Stimulated activated naive CD8-positive, alpha-beta T cell treated with anti-CD3 and anti-CD28 coated beads, Interleukin-15, Interleukin-2, amounts not matched to agents 100 U/mL and 50 U/mL, for 24 hours (primary cell): ENCODE measurements around the gene EBF4.
A peak's percentile ranks its signal among the peaks of the same experiment; 100 is the strongest.

Experiments
- ATAC-seq: fragments of 150-1000 bp; cut with Tn5 transposase; one replicate; pipeline ENCODE4 v1.10.0; 2021
- DNase-seq: peaks from one replicate; pipeline ENCODE4 v3.0.0; 2021

EBF4 gene

GRCh38 chr20:2700913-2701620 lies 8.5 kb downstream of the EBF4 start:
- DNase-seq (no peak), ATAC-seq (no peak)

DNA sequence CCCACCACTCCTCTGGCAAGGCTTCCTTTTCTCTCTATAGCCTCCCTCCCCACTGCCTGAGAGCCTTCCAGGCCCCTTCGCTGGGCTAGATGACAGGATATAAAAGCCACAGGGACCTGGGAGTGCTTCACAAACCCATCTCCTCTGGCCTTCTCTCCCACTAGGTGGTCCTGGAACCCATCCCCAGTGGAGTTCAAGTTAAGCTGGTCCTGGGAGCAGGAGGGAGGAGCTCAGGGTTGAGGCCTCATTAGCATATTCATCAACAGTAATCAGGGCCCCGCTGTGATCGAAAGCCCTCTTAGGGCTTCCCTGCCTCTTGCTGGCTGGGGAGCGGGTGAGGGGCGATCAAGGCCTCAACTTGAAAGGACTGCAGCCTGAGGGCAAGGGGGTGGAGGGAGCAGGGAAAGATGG lies 9.1 kb downstream of the EBF4 start:
- DNase-seq, result no peak
- no peak for ATAC-seq

GRCh38 chr20:2703716-2704475 lies 11.3 kb downstream of the EBF4 start:
- no peak for ATAC-seq
- no peak for DNase-seq

- ATAC-seq, result no peak
- no peak for DNase-seq
Measured at GRCh38 chr20:2705931-2706645, 13.5 kb downstream of the EBF4 start.

GRCh38 chr20:2706688-2707352 lies 14.2 kb downstream of the EBF4 start:
- DNase-seq (no peak), ATAC-seq (no peak)

GRCh38 chr20:2707353-2708072 lies 14.9 kb downstream of the EBF4 start:
- no peak for ATAC-seq
- DNase-seq, result no peak

DNA sequence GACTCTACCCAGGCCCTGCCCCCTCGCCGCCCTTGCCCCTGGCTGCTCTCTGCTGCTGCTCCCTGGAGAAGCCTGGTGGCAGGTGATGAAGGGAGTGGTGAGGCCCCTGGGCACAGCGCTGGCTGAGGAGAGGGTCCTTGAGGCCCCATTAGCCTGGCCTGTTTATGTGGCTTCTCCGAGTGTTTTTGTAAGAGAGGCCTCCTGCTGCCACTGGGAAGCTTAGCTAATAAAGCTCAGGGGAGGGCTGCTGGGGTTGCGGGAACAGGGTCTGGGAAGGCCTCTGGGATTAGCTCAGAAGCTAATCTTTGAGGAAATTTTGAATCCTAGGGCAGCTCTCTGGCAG lies 15.5 kb downstream of the EBF4 start:
- ATAC-seq (no peak), DNase-seq (no peak)

- DNase-seq, result no peak
- ATAC-seq, result no peak
Measured at GRCh38 chr20:2708665-2709064, 16.1 kb downstream of the EBF4 start.

GRCh38 chr20:2709205-2709981 lies 16.8 kb downstream of the EBF4 start:
- no peak for DNase-seq
- ATAC-seq, result no peak

GRCh38 chr20:2713285-2713684 lies 20.7 kb downstream of the EBF4 start:
- ATAC-seq (peak; percentile 77), DNase-seq (no peak)

- peak; percentile 73 for ATAC-seq
- peak; percentile 22 for DNase-seq
Measured at GRCh38 chr20:2729251-2729713, 36.7 kb downstream of the EBF4 start.

- no peak for ATAC-seq
Measured at GRCh38 chr20:2729791-2730190, 37.2 kb downstream of the EBF4 start.

DNA sequence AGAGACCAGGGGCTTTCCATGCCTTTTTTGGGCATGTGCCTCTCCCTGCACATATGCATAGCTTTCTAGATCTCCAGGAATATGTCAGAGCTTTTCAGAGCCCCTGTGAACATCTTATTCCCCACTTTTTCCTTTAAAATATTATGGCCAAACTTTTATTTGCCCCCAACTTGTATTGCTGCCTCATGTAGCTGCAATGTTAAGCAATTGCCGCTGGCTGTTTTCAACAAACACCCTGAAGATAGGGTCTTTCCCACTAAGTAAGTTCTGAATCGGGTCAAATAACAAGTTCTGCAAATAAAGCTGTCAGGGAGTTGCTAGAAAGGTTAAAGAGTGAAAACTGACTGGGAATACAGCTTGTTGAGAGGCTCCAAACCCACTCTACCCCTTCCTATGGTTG lies 42.3 kb downstream of the EBF4 start:
- ATAC-seq (no peak), DNase-seq (no peak)

More at GRCh38 chr20:2729791-2730190, 37.2 kb downstream of the EBF4 start:
- no peak for DNase-seq

DNA sequence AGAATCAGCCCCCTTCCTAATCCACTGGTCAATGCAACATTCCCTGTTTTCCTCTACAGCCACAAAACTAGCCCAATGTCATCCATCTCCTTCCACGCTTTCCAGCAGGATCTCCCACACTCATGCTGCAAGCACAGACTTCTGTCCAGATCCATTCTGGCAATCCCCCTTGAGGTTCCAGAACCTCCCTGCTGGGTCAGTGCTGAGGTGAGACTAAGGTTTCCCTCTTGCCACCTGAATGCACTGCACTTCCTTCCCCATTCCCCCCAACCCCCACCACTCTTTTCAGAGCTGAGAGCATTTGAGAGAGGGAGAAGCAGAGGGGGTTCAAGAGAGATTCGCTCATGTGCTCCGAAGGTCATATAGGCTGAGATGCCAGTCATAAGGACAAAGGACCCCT lies 43.9 kb downstream of the EBF4 start:
- DNase-seq (no peak), ATAC-seq (no peak)

DNA sequence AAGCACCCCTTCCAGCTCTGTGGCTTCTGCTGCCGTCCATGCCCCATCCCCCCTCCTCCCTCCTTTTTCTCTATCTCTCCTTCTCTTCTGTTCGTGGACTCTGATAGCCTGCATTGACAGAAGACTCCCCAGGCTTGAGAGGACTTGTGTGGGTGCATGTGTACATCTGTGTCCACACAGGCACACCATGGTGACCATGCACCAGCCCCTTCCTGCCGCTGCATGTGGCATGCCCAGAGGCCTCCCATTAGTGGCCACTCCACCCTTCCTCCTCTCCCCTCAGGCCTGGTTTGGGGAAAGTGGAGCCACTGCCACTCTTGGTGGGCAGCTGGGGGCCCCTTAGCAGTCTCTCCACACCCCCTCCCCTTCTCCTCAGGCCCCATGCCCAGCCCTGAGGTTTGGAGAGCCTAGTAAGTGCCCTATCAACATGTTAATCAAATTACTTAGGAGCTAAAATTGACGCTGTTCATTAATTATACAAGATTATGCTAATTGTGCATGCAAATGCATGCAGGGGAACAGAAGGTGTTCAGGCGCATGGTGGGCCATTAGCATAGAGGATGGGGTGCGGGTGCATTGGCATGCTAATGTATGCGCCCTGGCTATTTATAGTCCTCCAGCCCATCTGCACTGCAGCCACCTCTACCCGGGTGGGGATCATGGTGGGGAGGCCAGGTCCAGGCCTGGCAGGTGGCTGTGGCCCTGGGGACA lies 45.9 kb downstream of the EBF4 start:
- DNase-seq (no peak), ATAC-seq (no peak)

DNA sequence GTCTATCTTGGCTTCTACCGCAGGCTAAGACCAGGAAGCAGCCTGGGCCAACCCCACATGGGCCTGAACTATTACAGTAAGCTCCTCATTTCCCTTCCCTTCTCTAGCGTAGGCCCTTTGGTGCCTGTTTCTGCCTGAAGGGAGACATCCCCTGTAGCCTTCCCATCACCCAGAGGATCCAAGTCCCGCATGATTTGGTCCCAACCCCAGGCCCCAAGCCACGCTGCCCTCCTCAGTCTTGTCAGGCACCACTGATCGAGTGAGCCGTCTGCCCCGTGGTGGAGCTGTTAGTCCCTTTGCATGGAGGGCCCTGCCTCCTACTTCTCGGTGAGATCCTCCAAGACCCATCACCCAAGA lies 46.4 kb downstream of the EBF4 start:
- DNase-seq (no peak), ATAC-seq (no peak)

DNA sequence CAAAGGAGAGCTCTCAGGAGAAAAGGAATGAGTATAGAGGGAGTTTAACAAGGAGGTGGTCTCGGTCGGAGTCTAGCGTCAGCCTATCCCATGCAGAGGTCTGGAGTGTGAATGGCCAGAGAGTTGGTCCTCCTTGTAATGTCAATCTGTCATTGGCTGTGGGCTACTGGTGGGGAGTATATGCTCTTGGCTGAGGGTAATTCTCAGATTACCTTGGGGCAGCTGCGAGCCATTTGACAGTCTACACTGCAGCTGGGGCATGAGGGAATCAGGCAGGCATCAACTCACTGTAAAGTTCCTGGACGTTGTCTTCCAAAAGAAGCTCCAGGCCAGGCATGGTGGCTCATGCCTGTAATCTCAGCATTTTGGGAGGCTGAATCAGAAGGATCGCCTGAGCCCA lies 48.1 kb downstream of the EBF4 start:
- DNase-seq (no peak), ATAC-seq (no peak)

- ATAC-seq, result peak; percentile 78
- DNase-seq, result no peak
Measured at GRCh38 chr20:2741463-2741862, 48.9 kb downstream of the EBF4 start.

GRCh38 chr20:2741881-2742280 lies 49.3 kb downstream of the EBF4 start:
- no peak for ATAC-seq

GRCh38 chr20:2742431-2742830 lies 49.9 kb downstream of the EBF4 start:
- ATAC-seq (no peak), DNase-seq (no peak)

More at GRCh38 chr20:2741881-2742280, 49.3 kb downstream of the EBF4 start:
- no peak for DNase-seq
